ENCODE data around the gene ZFP36.

DNA sequence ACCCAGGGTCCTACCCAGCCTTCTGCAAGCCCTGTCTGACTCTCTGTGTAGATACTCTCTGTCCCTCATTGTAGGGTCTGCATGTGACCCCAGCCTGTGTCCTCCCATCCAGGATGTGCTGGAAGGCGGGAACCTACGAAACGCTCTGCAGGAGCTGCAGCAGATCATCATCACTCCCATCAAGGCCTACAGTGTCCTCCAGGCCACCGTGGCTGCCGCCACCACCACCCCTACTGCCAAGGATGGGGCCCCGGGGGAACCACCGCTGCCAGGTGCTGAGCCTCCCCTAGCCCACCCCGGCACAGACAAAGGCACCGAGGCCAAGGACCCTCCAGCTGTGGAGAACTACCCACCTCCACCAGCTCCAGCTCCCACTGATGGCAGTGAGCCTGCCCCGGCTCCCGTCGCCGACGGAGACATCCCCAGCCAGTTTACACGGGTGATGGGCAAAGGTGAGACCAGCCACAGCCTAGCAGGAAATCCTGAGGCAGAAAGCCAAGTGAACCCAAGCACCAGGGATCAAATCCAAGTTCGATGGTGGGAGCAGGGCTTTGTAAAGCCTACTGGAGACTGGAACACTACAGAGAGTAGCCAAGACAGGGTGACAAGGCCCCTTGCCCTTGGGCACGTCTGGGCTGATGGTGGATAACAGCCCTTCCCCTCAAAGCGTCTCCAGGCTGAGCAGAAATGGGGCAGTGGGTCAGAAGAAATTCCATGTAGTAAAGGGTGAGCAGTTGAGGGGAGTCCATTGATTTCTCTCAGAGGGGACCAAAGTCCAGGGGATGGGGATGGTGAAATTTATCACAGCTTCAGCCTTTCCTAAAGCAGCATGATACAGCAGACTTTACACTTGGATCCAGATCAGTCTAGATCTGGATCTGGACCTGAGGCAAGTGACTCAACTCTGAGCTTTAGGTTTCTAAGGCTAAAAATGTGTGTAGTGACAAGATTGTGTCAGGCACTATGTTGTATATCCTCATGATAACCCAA lies 29.0 kb upstream of the ZFP36 start:
- TF ChIP-seq, protein P1, sequence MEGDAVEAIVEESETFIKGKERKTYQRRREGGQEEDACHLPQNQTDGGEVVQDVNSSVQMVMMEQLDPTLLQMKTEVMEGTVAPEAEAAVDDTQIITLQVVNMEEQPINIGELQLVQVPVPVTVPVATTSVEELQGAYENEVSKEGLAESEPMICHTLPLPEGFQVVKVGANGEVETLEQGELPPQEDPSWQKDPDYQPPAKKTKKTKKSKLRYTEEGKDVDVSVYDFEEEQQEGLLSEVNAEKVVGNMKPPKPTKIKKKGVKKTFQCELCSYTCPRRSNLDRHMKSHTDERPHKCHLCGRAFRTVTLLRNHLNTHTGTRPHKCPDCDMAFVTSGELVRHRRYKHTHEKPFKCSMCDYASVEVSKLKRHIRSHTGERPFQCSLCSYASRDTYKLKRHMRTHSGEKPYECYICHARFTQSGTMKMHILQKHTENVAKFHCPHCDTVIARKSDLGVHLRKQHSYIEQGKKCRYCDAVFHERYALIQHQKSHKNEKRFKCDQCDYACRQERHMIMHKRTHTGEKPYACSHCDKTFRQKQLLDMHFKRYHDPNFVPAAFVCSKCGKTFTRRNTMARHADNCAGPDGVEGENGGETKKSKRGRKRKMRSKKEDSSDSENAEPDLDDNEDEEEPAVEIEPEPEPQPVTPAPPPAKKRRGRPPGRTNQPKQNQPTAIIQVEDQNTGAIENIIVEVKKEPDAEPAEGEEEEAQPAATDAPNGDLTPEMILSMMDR (IDR thresholded peaks at IDR 0.05): no peak
- TF ChIP-seq EP300 (IDR thresholded peaks at IDR 0.05; ENCODE audit: low read depth) (no peak), POLR2AphosphoS5 (IDR thresholded peaks at IDR 0.05) (no peak)
